Measurements from ENCODE around the gene RACGAP1. TPM values are rescaled to one million over a fixed set of nuclear protein-coding genes. Genes with fewer than 3 reads are reported as not detected.

RACGAP1 gene
- total and polyA plus RNA-seq, 2 of the 4 experiments (the other 2 are of a cell fraction), result 37.9 to 110 TPM

- no peak overlapping the region for H4K8ac ChIP-seq (ENCODE audit: low read depth in 2 of 2, low read length in 2 of 2)
- 0% methylated on average over 2 of the region's 17 CpGs; no CpG with 5 or more reads in 1 of the 2 experiments for WGBS, 2 experiments (ENCODE audit: extremely low coverage in 2 of 2, insufficient read length in 1 of 2)
- dilution Hi-C loops (cut with HindIII; ENCODE audit: low sequenced_read_pairs, unreplicated experiment), result no loop called here
- no peaks in the 10 kb centered on the region for H3K9me1 ChIP-seq (ENCODE audit: insufficient read depth, low read length)
- H3K36me3 ChIP-seq (ENCODE audit: control insufficient read depth, insufficient read depth, low read length), result 0 out of 2 replicates have a peak, but pooled peaks cover 3% of the 10 kb centered on the region
- peaks cover 7% of the 10 kb centered on the region; the same call in 1 of the 2 replicates for H4K20me1 ChIP-seq (ENCODE audit: insufficient read depth, low read length)
- no peaks in the 10 kb centered on the region for H3K9me3 ChIP-seq (ENCODE audit: control insufficient read depth, insufficient read depth, low read length)
- no peak overlapping the region for H3K56ac ChIP-seq (ENCODE audit: extremely low read depth, insufficient read depth, low read length)
- H2BK15ac ChIP-seq (ENCODE audit: low read depth, low read length), result no peak overlapping the region
- peaks cover 7% of the 10 kb centered on the region for H3K4me1 ChIP-seq (ENCODE audit: control insufficient read depth, insufficient read depth, low read length)
- H2BK20ac ChIP-seq (ENCODE audit: low read depth, low read length), result no peak overlapping the region
- ChIA-PET CTCF (interaction anchor here (0.6 to 1.8 kb wide), 18 partner anchors 10 to 780 kb away, joined by 3 to 17 read pairs (median 4); partner anchors contain the start of gene RACGAP1), POLR2A (ENCODE audit: unreplicated experiment) (no interaction called here)
- peak overlapping the region; percentile 28; the same call in 1 of the 2 replicates for H2AK5ac ChIP-seq (ENCODE audit: low read depth, low read length)
- no peak overlapping the region for H3K4ac ChIP-seq (ENCODE audit: low read depth, low read length)
- H3K18ac ChIP-seq (ENCODE audit: low read depth, low read length), result no peak overlapping the region
- no peak overlapping the region for H2BK5ac ChIP-seq (ENCODE audit: low read depth, low read length, poor library complexity, severe bottlenecking)
- H2AK9ac ChIP-seq (replicated peaks; ENCODE audit: low read depth, low read length, poor library complexity), result no peak overlapping the region
- H3K4me2 ChIP-seq (ENCODE audit: low read depth, low read length), result peak overlapping the region; percentile 84
- no TSS peak for BruUV-seq (replicated peaks)
- H3K27ac ChIP-seq (ENCODE audit: insufficient read depth, low read length), result no peak overlapping the region
- no peak overlapping the region for H3K9ac ChIP-seq (ENCODE audit: low read depth, low read length)
- no peak overlapping the region for H3K4me3 ChIP-seq (ENCODE audit: insufficient read depth, low read depth, low read length)
- intact Hi-C loops (cut with micrococcal nuclease), result loop anchor here (1.0 to 2.0 kb wide), 4 partner anchors 82 to 279 kb away; no protein-coding TSS in a partner anchor
- H2BK120ac ChIP-seq (ENCODE audit: low read depth, low read length), result no peak overlapping the region
- peak; percentile 46 for DNase-seq
- peak overlapping the region; percentile 74 for H2AFZ ChIP-seq (replicated peaks; ENCODE audit: low read length, poor library complexity)
- no peaks in the 10 kb centered on the region; a peak in 1 of 4 replicates for H3K79me1 ChIP-seq (ENCODE audit: low read depth in 1 of 2, low read length in 2 of 2)
- no peak overlapping the region for H4K5ac ChIP-seq (ENCODE audit: low read depth, low read length)
- H3K14ac ChIP-seq (replicated peaks; ENCODE audit: low read depth, low read length), result no peak overlapping the region
- ATAC-seq (ENCODE audit: low read depth), result peak; percentile 46
- 0 out of 2 replicates have a peak overlapping the region, but pooled peaks have one; percentile 48 for H3K23ac ChIP-seq (ENCODE audit: low read depth, low read length)
- peaks cover 40% of the 10 kb centered on the region for H3K27me3 ChIP-seq (ENCODE audit: control insufficient read depth, insufficient read depth, low read length)
- in situ Hi-C loops (cut with MboI; ENCODE audit: low sequenced_read_pairs), result loop anchor here (5.0 kb wide), 1 partner anchor 84 kb away; the partner anchor contains the start of gene AQP6
- no peak overlapping the region for H4K91ac ChIP-seq (ENCODE audit: insufficient read depth, low read depth, low read length)
- peak; percentile 88 for TF ChIP-seq SMC3 (IDR thresholded peaks at IDR 0.05; ENCODE audit: low read depth, low read length)
- TF ChIP-seq FOS (IDR thresholded peaks at IDR 0.05; ENCODE audit: low read depth, low read length), result no peak
- 0 out of 2 replicates have a peak, but pooled peaks have one; percentile 28 for TF ChIP-seq MXI1 (IDR thresholded peaks at IDR 0.05; ENCODE audit: borderline replicate concordance, low read depth, low read length)
- TF ChIP-seq CEBPB (IDR thresholded peaks at IDR 0.05; ENCODE audit: low read depth, low read length), result no peak
- TF ChIP-seq USF2 (IDR thresholded peaks at IDR 0.05; ENCODE audit: low read depth, low read length), result no peak
- peak; percentile 53; the same call in 1 of the 2 replicates for TF ChIP-seq MAZ (IDR thresholded peaks at IDR 0.05; ENCODE audit: borderline replicate concordance, low read depth, low read length)
- TF ChIP-seq CHD1 (IDR thresholded peaks at IDR 0.05; ENCODE audit: low read depth, low read length), result no peak
- TF ChIP-seq MAFK (IDR thresholded peaks at IDR 0.05; ENCODE audit: low read depth, low read length), result no peak
- TF ChIP-seq RAD21 (IDR thresholded peaks at IDR 0.05; ENCODE audit: low read length), result peak; percentile 88
- no peak for TF ChIP-seq BHLHE40 (IDR thresholded peaks at IDR 0.05; ENCODE audit: low read depth, low read length)
- TF ChIP-seq NFE2L2 (IDR thresholded peaks at IDR 0.05; ENCODE audit: low read depth, low read length), result no peak
- TF ChIP-seq, protein P1, sequence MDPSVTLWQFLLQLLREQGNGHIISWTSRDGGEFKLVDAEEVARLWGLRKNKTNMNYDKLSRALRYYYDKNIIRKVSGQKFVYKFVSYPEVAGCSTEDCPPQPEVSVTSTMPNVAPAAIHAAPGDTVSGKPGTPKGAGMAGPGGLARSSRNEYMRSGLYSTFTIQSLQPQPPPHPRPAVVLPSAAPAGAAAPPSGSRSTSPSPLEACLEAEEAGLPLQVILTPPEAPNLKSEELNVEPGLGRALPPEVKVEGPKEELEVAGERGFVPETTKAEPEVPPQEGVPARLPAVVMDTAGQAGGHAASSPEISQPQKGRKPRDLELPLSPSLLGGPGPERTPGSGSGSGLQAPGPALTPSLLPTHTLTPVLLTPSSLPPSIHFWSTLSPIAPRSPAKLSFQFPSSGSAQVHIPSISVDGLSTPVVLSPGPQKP (IDR thresholded peaks at IDR 0.05; ENCODE audit: borderline replicate concordance, low read depth, low read length), result no peak
- no peak for TF ChIP-seq RCOR1 (IDR thresholded peaks at IDR 0.05; ENCODE audit: insufficient replicate concordance, low read length)
- TF ChIP-seq POLR2A (IDR thresholded peaks at IDR 0.05; ENCODE audit: low read depth, low read length), result no peak
Measured at GRCh38 chr12:50055831-50056638, 30.7 kb upstream of the RACGAP1 start.

Data from IMR-90 (cell line).